ENCODE data around the gene APAF1.

GRCh38 chr12:98709022-98709421, 63.9 kb downstream of the APAF1 start:
- TF ChIP-seq CTCF (IDR thresholded peaks at IDR 0.05): no peak
- no peak for TF ChIP-seq POLR2AphosphoS5 (IDR thresholded peaks at IDR 0.05)
- no peak for TF ChIP-seq POLR2A (IDR thresholded peaks at IDR 0.05)
- TF ChIP-seq EP300 (IDR thresholded peaks at IDR 0.05; ENCODE audit: low read depth): no peak
